ENCODE results near the gene SLC22A15.
"Not testable (repeated sequence)": the region's sequence is repeated elsewhere in the genome, so short reads cannot be mapped to it uniquely, and the experiment has no call there.

Gene SLC22A15

GRCh38 chr1:116036255-116036654 is 59.9 kb downstream of the SLC22A15 start:
- Histone ChIP-seq H3K9ac (no peak overlapping the region), H3K4me2 (no peak overlapping the region), H3K79me2 (ENCODE audit: insufficient read depth, low read depth) (no peaks in the 10 kb centered on the region), H4K20me1 (ENCODE audit: insufficient read depth) (no peaks in the 10 kb centered on the region), H3K4me3 (IDR thresholded peaks at IDR 0.05; ENCODE audit: insufficient read depth, low read depth, low read length) (no peak overlapping the region), H3K27ac (no peak overlapping the region), H3K27me3 (ENCODE audit: insufficient read depth, low read depth) (no peaks in the 10 kb centered on the region), H3K36me3 (ENCODE audit: insufficient read depth) (no peaks in the 10 kb centered on the region), H2AFZ (ENCODE audit: low read depth) (no peak overlapping the region), H3K4me1 (ENCODE audit: low read depth, poor library complexity, severe bottlenecking) (no peaks in the 10 kb centered on the region)
- TF ChIP-seq, protein P1, sequence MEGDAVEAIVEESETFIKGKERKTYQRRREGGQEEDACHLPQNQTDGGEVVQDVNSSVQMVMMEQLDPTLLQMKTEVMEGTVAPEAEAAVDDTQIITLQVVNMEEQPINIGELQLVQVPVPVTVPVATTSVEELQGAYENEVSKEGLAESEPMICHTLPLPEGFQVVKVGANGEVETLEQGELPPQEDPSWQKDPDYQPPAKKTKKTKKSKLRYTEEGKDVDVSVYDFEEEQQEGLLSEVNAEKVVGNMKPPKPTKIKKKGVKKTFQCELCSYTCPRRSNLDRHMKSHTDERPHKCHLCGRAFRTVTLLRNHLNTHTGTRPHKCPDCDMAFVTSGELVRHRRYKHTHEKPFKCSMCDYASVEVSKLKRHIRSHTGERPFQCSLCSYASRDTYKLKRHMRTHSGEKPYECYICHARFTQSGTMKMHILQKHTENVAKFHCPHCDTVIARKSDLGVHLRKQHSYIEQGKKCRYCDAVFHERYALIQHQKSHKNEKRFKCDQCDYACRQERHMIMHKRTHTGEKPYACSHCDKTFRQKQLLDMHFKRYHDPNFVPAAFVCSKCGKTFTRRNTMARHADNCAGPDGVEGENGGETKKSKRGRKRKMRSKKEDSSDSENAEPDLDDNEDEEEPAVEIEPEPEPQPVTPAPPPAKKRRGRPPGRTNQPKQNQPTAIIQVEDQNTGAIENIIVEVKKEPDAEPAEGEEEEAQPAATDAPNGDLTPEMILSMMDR (conservative IDR thresholded peaks at IDR 0.05; ENCODE audit: low read depth, low read length), result no peak

- TF ChIP-seq, protein P1 (conservative IDR thresholded peaks at IDR 0.05; ENCODE audit: low read depth, low read length), result no peak
- Histone ChIP-seq H4K20me1 (ENCODE audit: insufficient read depth) (no peaks in the 10 kb centered on the region), H2AFZ (ENCODE audit: low read depth) (no peak overlapping the region), H3K4me2 (no peak overlapping the region), H3K4me1 (ENCODE audit: low read depth, poor library complexity, severe bottlenecking) (no peaks in the 10 kb centered on the region), H3K9ac (no peak overlapping the region), H3K27ac (no peak overlapping the region), H3K36me3 (ENCODE audit: insufficient read depth) (no peaks in the 10 kb centered on the region), H3K27me3 (ENCODE audit: insufficient read depth, low read depth) (no peaks in the 10 kb centered on the region), H3K79me2 (ENCODE audit: insufficient read depth, low read depth) (no peaks in the 10 kb centered on the region), H3K4me3 (IDR thresholded peaks at IDR 0.05; ENCODE audit: insufficient read depth, low read depth, low read length) (no peak overlapping the region)
Observed at GRCh38 chr1:116038679-116039078, 62.4 kb downstream of the SLC22A15 start.

GRCh38 chr1:116044071-116044470 is 67.8 kb downstream of the SLC22A15 start:
- Histone ChIP-seq H3K4me1 (ENCODE audit: low read depth, poor library complexity, severe bottlenecking) (no peaks in the 10 kb centered on the region), H3K27ac (no peak overlapping the region), H3K4me3 (IDR thresholded peaks at IDR 0.05; ENCODE audit: insufficient read depth, low read depth, low read length) (no peak overlapping the region), H3K9ac (no peak overlapping the region), H3K36me3 (ENCODE audit: insufficient read depth) (no peaks in the 10 kb centered on the region), H3K27me3 (ENCODE audit: insufficient read depth, low read depth) (no peaks in the 10 kb centered on the region), H3K79me2 (ENCODE audit: insufficient read depth, low read depth) (no peaks in the 10 kb centered on the region), H2AFZ (ENCODE audit: low read depth) (no peak overlapping the region), H4K20me1 (ENCODE audit: insufficient read depth) (no peaks in the 10 kb centered on the region), H3K4me2 (no peak overlapping the region)
- TF ChIP-seq, protein P1 (conservative IDR thresholded peaks at IDR 0.05; ENCODE audit: low read depth, low read length), result no peak

- H3K4me1 ChIP-seq (ENCODE audit: low read depth, poor library complexity, severe bottlenecking); H3K9ac ChIP-seq; H3K27me3 ChIP-seq (ENCODE audit: insufficient read depth, low read depth); H2AFZ ChIP-seq (ENCODE audit: low read depth); H3K79me2 ChIP-seq (ENCODE audit: insufficient read depth, low read depth); H4K20me1 ChIP-seq (ENCODE audit: insufficient read depth); H3K4me2 ChIP-seq; H3K36me3 ChIP-seq (ENCODE audit: insufficient read depth); H3K27ac ChIP-seq; H3K4me3 ChIP-seq (IDR thresholded peaks at IDR 0.05; ENCODE audit: insufficient read depth, low read depth, low read length): not testable (repeated sequence)
Observed at GRCh38 chr1:116046933-116047332, 70.6 kb downstream of the SLC22A15 start.

GRCh38 chr1:116051896-116052295 is 75.6 kb downstream of the SLC22A15 start:
- H3K36me3 ChIP-seq (ENCODE audit: insufficient read depth); H3K27me3 ChIP-seq (ENCODE audit: insufficient read depth, low read depth); H3K9ac ChIP-seq; H3K4me2 ChIP-seq; H2AFZ ChIP-seq (ENCODE audit: low read depth); H3K27ac ChIP-seq; H4K20me1 ChIP-seq (ENCODE audit: insufficient read depth); H3K79me2 ChIP-seq (ENCODE audit: insufficient read depth, low read depth); H3K4me3 ChIP-seq (IDR thresholded peaks at IDR 0.05; ENCODE audit: insufficient read depth, low read depth, low read length); H3K4me1 ChIP-seq (ENCODE audit: low read depth, poor library complexity, severe bottlenecking): not testable (repeated sequence)

Measured in KMS-11 (cell line).